ENCODE results near the gene LRCH2. TPM values are rescaled to one million over a fixed set of nuclear protein-coding genes. Genes with fewer than 3 reads are reported as not detected.

LRCH2 gene
- total RNA-seq, 1 donor: 8.2 TPM

GRCh38 chrX:115093191-115093590 lies 140.7 kb downstream of the LRCH2 start:
- H3K4me3 ChIP-seq (ENCODE audit: low read depth, low read length): no peak overlapping the region
- TF ChIP-seq, protein P1, sequence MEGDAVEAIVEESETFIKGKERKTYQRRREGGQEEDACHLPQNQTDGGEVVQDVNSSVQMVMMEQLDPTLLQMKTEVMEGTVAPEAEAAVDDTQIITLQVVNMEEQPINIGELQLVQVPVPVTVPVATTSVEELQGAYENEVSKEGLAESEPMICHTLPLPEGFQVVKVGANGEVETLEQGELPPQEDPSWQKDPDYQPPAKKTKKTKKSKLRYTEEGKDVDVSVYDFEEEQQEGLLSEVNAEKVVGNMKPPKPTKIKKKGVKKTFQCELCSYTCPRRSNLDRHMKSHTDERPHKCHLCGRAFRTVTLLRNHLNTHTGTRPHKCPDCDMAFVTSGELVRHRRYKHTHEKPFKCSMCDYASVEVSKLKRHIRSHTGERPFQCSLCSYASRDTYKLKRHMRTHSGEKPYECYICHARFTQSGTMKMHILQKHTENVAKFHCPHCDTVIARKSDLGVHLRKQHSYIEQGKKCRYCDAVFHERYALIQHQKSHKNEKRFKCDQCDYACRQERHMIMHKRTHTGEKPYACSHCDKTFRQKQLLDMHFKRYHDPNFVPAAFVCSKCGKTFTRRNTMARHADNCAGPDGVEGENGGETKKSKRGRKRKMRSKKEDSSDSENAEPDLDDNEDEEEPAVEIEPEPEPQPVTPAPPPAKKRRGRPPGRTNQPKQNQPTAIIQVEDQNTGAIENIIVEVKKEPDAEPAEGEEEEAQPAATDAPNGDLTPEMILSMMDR (IDR thresholded peaks at IDR 0.05; ENCODE audit: insufficient read depth, low read depth, low read length): no peak
- DNase-seq (ENCODE audit: low read depth): no peak

- TF ChIP-seq, protein P1 (IDR thresholded peaks at IDR 0.05; ENCODE audit: insufficient read depth, low read depth, low read length): no peak
- DNase-seq (ENCODE audit: low read depth): no peak
- H3K4me3 ChIP-seq (ENCODE audit: low read depth, low read length): no peak overlapping the region
These were observed 144.5 kb downstream of the LRCH2 start for GRCh38 chrX:115089419-115089818.

GRCh38 chrX:115068896-115069295 lies 165.0 kb downstream of the LRCH2 start:
- DNase-seq (ENCODE audit: low read depth): no peak
- no peak overlapping the region for H3K4me3 ChIP-seq (ENCODE audit: low read depth, low read length)
- TF ChIP-seq, protein P1 (IDR thresholded peaks at IDR 0.05; ENCODE audit: insufficient read depth, low read depth, low read length): no peak

DNA sequence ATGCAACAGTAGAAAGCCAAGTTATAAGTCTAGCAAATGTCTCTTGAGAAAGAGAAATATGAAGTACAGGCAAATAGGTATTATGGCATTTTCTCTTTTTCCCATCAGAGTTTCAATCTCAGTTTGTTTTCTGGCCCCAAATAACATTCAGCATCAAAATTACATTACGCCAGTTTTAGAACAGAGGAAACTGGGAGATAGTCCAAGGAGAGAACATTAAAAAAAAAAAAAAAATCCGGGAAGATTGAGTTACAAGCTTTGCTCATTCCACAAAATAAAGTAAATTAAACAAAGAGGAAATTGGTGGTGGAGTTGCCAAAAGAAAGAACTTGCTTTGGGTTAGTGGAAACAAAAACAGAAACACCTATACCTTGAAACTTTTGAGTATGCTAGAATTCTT lies 166.1 kb downstream of the LRCH2 start:
- no peak overlapping the region for H3K4me3 ChIP-seq (ENCODE audit: low read depth, low read length)
- TF ChIP-seq, protein P1 (IDR thresholded peaks at IDR 0.05; ENCODE audit: insufficient read depth, low read depth, low read length): no peak
- DNase-seq (ENCODE audit: low read depth): peak; percentile 15

GRCh38 chrX:115065304-115065703 lies 168.6 kb downstream of the LRCH2 start:
- TF ChIP-seq, protein P1 (IDR thresholded peaks at IDR 0.05; ENCODE audit: insufficient read depth, low read depth, low read length): no peak
- no peak for DNase-seq (ENCODE audit: low read depth)
- H3K4me3 ChIP-seq (ENCODE audit: low read depth, low read length): no peak overlapping the region

Small RNA genes lying within 50 kb of the gene (small RNA-seq; reads per million reads assigned to genes)
- gene RF00019: not detected
- gene SNORA35B: 20.9 reads per million, percentile 93 among the genes with 10 or more reads in this experiment

Other genes with a start within 250 kb of the LRCH2 start
- 2.2 and 2.3 TPM in 2 replicates for gene IL13RA2, start 216.5 kb downstream of the LRCH2 start, total RNA-seq
- gene RBMXL3, start 44.7 kb downstream of the LRCH2 start, total RNA-seq: not detected in 2 replicates
- not detected in 2 replicates for gene LUZP4, start 55.6 kb upstream of the LRCH2 start, total RNA-seq